Vagina (tissue), 2 donors: ENCODE results near the gene FRA10AC1. TPM values are rescaled to one million over a fixed set of nuclear protein-coding genes. Genes with fewer than 3 reads are reported as not detected.

Experiments used
- DNase-seq, 2 donors: peaks; one replicate each; pipeline ENCODE4 v3.0.0-alpha.2; 2017; ENCODE audit errors: extremely low spot score in 2 of 2
- H3K27ac ChIP-seq: fragments of 200-600 bp; sonication (generic); one replicate; pipeline ENCODE4 v1.5.1; 2019
- H3K27me3 ChIP-seq: fragments of 200-600 bp; sonication (generic); one replicate; pipeline ENCODE4 v1.5.1; 2019
- H3K36me3 ChIP-seq, 2 donors: fragments of 200-600 bp; sonication (generic); one replicate each; pipeline ENCODE4 v1.5.1; 2017 to 2019
- H3K4me1 ChIP-seq: fragments of 200-600 bp; sonication (generic); one replicate; pipeline ENCODE4 v1.5.1; 2019
- H3K4me3 ChIP-seq, 2 donors: fragments of 200-600 bp; sonication (generic); 1 replicate in 1 of 2; 2 replicates in 1 of 2; pipeline ENCODE4 v1.5.1; 2016 to 2019
- H3K9me3 ChIP-seq: fragments of 200-600 bp; sonication (generic); one replicate; pipeline ENCODE4 v1.5.1; 2019
- POLR2A ChIP-seq, 2 donors: fragments of 450-650 bp; IDR thresholded peaks; one replicate each; pipeline ENCODE4 v1.6.1; 2017; ENCODE audit warnings: antibody characterized with exemption in 2 of 2, mild to moderate bottlenecking in 2 of 2, moderate library complexity in 2 of 2
- POLR2AphosphoS5 ChIP-seq, 2 donors: sonication (generic); formaldehyde crosslinking; IDR thresholded peaks; one replicate each; pipeline ENCODE4 v1.9.0; 2017; ENCODE audit warnings: antibody characterized with exemption in 2 of 2, mild to moderate bottlenecking in 2 of 2, low read depth in 1 of 2; ENCODE audit not compliant: insufficient read depth in 1 of 2
- intact Hi-C: fragments of 100-400 bp; cut with DNase I; formaldehyde crosslinking; loops from one replicate; pipeline ENCODE4 v1.15.1; 2023
- total RNA-seq: library from RNA; depleted of rRNA; stranded (reverse); fragments of >200 nt; gene quantifications from one replicate; pipeline ENCODE4 v1.2.3, GENCODE V29; 2016
- TF ChIP-seq, protein P1 (sequence below), 3 experiments: fragments of 450-650 bp in 2 of 3; fragments of 200-600 bp in 1 of 3; sonication (generic) in 1 of 3; IDR thresholded peaks; one replicate each; pipeline ENCODE4 v1.5.1; 2017 to 2019; ENCODE audit warnings: antibody characterized with exemption in 3 of 3, mild to moderate bottlenecking in 2 of 3, moderate library complexity in 2 of 3

FRA10AC1 gene
- total RNA-seq, 1 donor from 2014 or later = 15.7 TPM

DNA sequence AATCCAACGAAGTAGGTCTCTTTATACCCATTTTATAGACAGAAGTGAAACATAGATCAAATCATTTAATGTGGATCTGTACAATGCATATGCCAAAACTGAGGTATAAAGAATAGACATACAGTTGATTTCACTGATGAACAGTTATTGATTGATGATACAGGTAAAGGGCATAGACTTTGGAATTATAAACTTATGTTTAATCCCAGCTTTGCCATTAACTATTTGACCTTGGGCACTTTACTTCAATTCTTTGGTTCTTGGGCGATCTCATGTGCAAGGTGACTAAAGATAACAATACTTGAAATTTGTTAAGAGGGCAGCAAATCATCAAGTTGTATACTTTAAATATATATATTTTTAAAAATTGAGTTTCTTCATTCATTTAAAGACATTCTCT, 28.6 kb downstream of the FRA10AC1 start:
- intact Hi-C loops = no loop called here
- H3K36me3 ChIP-seq = peaks cover 0 to 67% of the 10 kb centered on the region in 2 donors
- no peaks in the 10 kb centered on the region for H3K9me3 ChIP-seq
- no peaks in the 10 kb centered on the region for H3K4me1 ChIP-seq
- no peak for DNase-seq
- H3K4me3 ChIP-seq = no peak overlapping the region
- TF ChIP-seq POLR2AphosphoS5 (IDR thresholded peaks at IDR 0.05; ENCODE audit: insufficient read depth in 1 of 2, low read depth in 1 of 2) = no peak
- TF ChIP-seq POLR2A (IDR thresholded peaks at IDR 0.05) = no peak
- TF ChIP-seq, protein P1, sequence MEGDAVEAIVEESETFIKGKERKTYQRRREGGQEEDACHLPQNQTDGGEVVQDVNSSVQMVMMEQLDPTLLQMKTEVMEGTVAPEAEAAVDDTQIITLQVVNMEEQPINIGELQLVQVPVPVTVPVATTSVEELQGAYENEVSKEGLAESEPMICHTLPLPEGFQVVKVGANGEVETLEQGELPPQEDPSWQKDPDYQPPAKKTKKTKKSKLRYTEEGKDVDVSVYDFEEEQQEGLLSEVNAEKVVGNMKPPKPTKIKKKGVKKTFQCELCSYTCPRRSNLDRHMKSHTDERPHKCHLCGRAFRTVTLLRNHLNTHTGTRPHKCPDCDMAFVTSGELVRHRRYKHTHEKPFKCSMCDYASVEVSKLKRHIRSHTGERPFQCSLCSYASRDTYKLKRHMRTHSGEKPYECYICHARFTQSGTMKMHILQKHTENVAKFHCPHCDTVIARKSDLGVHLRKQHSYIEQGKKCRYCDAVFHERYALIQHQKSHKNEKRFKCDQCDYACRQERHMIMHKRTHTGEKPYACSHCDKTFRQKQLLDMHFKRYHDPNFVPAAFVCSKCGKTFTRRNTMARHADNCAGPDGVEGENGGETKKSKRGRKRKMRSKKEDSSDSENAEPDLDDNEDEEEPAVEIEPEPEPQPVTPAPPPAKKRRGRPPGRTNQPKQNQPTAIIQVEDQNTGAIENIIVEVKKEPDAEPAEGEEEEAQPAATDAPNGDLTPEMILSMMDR (IDR thresholded peaks at IDR 0.05) = no peak
- H3K27me3 ChIP-seq = no peaks in the 10 kb centered on the region
- H3K27ac ChIP-seq = no peak overlapping the region

DNA sequence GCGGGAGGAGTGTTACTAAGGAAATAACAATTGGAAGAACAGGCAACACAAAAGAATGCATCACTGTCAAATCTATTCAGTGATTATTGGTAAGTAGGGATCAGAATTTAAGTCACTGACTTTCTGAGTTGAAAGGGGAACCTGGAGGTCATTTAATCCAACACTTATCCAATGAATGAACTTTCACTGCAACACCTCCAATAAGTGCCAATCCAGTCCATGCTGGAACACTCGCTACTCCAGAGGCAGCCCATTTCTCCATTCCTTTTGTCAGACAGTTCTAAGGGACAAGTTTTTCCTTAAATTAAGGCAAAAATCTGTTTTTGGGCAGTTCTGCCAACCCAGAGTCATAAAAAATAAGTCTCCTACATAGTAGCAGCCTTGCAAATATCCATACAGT, 29.5 kb downstream of the FRA10AC1 start:
- peaks cover 0 to 62% of the 10 kb centered on the region in 2 donors for H3K36me3 ChIP-seq
- no peak for TF ChIP-seq POLR2AphosphoS5 (IDR thresholded peaks at IDR 0.05; ENCODE audit: insufficient read depth in 1 of 2, low read depth in 1 of 2)
- TF ChIP-seq, protein P1 (IDR thresholded peaks at IDR 0.05) = no peak
- no peak for DNase-seq

GRCh38 chr10:93672022-93672678, 30.2 kb downstream of the FRA10AC1 start:
- no peaks in the 10 kb centered on the region for H3K27me3 ChIP-seq
- no peak overlapping the region for H3K4me3 ChIP-seq
- intact Hi-C loops = no loop called here
- no peaks in the 10 kb centered on the region for H3K4me1 ChIP-seq
- no peak overlapping the region for H3K27ac ChIP-seq
- no peak for DNase-seq
- H3K9me3 ChIP-seq = no peaks in the 10 kb centered on the region
- H3K36me3 ChIP-seq = peaks cover 0 to 63% of the 10 kb centered on the region in 2 donors
- TF ChIP-seq, protein P1 (IDR thresholded peaks at IDR 0.05) = no peak
- no peak for TF ChIP-seq POLR2A (IDR thresholded peaks at IDR 0.05)
- no peak for TF ChIP-seq POLR2AphosphoS5 (IDR thresholded peaks at IDR 0.05; ENCODE audit: insufficient read depth in 1 of 2, low read depth in 1 of 2)

More for the DNA sequence above, 29.5 kb downstream of the FRA10AC1 start:
- Histone ChIP-seq H3K9me3 (no peaks in the 10 kb centered on the region), H3K27ac (no peak overlapping the region), H3K4me1 (no peaks in the 10 kb centered on the region), H3K4me3 (no peak overlapping the region), H3K27me3 (no peaks in the 10 kb centered on the region)
- intact Hi-C loops = no loop called here

DNA sequence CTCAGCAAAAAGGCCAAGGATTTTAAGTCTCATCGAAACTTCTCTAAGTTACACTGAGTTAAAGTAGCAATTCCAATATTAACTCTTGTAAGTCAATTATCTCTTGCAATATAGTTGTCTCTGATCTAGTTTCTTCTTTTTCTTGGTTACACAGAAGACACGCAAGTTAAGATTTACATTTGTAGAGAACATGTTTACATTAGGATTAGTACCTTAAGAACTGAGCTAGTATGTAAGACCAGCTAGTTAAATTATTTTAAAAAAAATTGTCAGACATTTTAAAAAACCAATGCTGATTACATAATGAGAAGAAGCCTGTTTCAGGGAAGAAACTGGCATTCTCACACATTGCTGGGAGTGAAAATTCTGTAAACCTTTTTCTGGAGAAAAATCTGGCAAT, 31.4 kb downstream of the FRA10AC1 start:
- no peak for DNase-seq
- Histone ChIP-seq H3K4me3 (no peak overlapping the region), H3K36me3 (peaks cover 0 to 65% of the 10 kb centered on the region in 2 donors), H3K9me3 (no peaks in the 10 kb centered on the region), H3K4me1 (no peaks in the 10 kb centered on the region), H3K27ac (no peak overlapping the region), H3K27me3 (no peaks in the 10 kb centered on the region)
- intact Hi-C loops = no loop called here
- TF ChIP-seq POLR2AphosphoS5 (IDR thresholded peaks at IDR 0.05; ENCODE audit: insufficient read depth in 1 of 2, low read depth in 1 of 2) = no peak
- TF ChIP-seq POLR2A (IDR thresholded peaks at IDR 0.05) = no peak
- TF ChIP-seq, protein P1 (IDR thresholded peaks at IDR 0.05) = no peak

DNA sequence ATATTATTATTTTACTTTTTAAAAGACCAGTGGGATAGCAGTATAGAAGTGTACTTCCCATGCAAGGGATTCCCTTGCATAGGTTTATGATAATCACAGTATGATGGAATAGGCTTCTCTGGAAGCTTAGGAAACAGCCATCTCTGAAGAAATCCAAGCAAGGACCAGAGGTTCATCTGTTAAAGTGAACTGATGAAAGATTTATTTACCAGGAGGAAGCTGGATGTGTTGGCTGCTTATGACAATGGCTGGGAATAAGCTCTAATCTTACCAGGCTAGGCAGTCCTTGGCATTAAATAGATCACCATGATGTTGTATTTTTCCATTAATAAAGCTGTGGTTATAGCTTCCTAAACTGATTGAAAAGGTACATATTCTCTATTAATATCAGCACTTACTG, 32.0 kb downstream of the FRA10AC1 start:
- no peak for DNase-seq
- no peak for TF ChIP-seq POLR2AphosphoS5 (IDR thresholded peaks at IDR 0.05; ENCODE audit: insufficient read depth in 1 of 2, low read depth in 1 of 2)
- Histone ChIP-seq H3K4me1 (no peaks in the 10 kb centered on the region), H3K4me3 (no peak overlapping the region), H3K27ac (no peak overlapping the region), H3K27me3 (no peaks in the 10 kb centered on the region), H3K36me3 (peaks cover 0 to 58% of the 10 kb centered on the region in 2 donors), H3K9me3 (no peaks in the 10 kb centered on the region)
- intact Hi-C loops = no loop called here
